Lower lobe of right lung (tissue), 2 donors: ENCODE data around the gene GRIK2. TPM values are rescaled to one million over a fixed set of nuclear protein-coding genes. Genes with fewer than 3 reads are reported as not detected.

Experiments
- ATAC-seq, 2 donors: fragments of 200-7000 bp; cut with Tn5 transposase; one replicate each; pipeline ENCODE4 v1.9.1; 2020 to 2022; ENCODE audit warnings: mild to moderate bottlenecking in 2 of 2, moderate library complexity in 2 of 2
- DNase-seq: peaks from one replicate; pipeline ENCODE4 v3.0.0-alpha.2; 2020
- H3K27ac ChIP-seq: fragments of 200-600 bp; one replicate; pipeline ENCODE4 v1.8.0; 2022
- H3K27me3 ChIP-seq: fragments of 200-600 bp; one replicate; pipeline ENCODE4 v1.8.0; 2022; ENCODE audit warnings: low read depth
- H3K36me3 ChIP-seq: fragments of 200-600 bp; one replicate; pipeline ENCODE4 v1.8.0; 2022; ENCODE audit warnings: mild to moderate bottlenecking
- H3K4me1 ChIP-seq: fragments of 200-600 bp; one replicate; pipeline ENCODE4 v1.8.0; 2022
- H3K4me3 ChIP-seq: fragments of 200-600 bp; one replicate; pipeline ENCODE4 v1.8.0; 2022; ENCODE audit warnings: mild to moderate bottlenecking
- H3K9me3 ChIP-seq: fragments of 200-600 bp; one replicate; pipeline ENCODE4 v1.8.0; 2022
- CTCF ChIP-seq: fragments of 200-600 bp; IDR thresholded peaks from one replicate; pipeline ENCODE4 v1.8.0; 2022; ENCODE audit warnings: antibody characterized with exemption, mild to moderate bottlenecking
- intact Hi-C: fragments of 100-400 bp; cut with DNase I; formaldehyde crosslinking; loops from one replicate; pipeline ENCODE4 v1.11.0; 2022
- total RNA-seq: library from RNA; stranded (reverse); fragmentation: NEBNext Ultra II Directional; extraction: Animal tissue kit (Norgen Biotek cat#: 25700); gene quantifications from one replicate; pipeline ENCODE4 v1.2.1, GENCODE V29; 2021
- donor health status: DM: no; HTN: yes; CAD: no; lungs with severe emphysema.

The GRIK2 gene
- total RNA-seq, 1 donor from 2014 or later = 0.62 TPM

GRCh38 chr6:101550451-101550850, 156.9 kb downstream of the GRIK2 start:
- intact Hi-C loops = no loop called here
- ATAC-seq (no peak), DNase-seq (no peak)
- Histone ChIP-seq H3K36me3 (no peaks in the 10 kb centered on the region), H3K4me3 (no peak overlapping the region), H3K4me1 (no peaks in the 10 kb centered on the region), H3K27me3 (no peaks in the 10 kb centered on the region), H3K9me3 (no peaks in the 10 kb centered on the region), H3K27ac (no peak overlapping the region)
- no peak for TF ChIP-seq CTCF

- H3K36me3 ChIP-seq = no peaks in the 10 kb centered on the region
- no peaks in the 10 kb centered on the region for H3K4me1 ChIP-seq
- DNase-seq (no peak), ATAC-seq (no peak)
- H3K27ac ChIP-seq = no peak overlapping the region
- TF ChIP-seq CTCF = no peak
- H3K9me3 ChIP-seq = no peaks in the 10 kb centered on the region
- H3K4me3 ChIP-seq = no peak overlapping the region
- no peaks in the 10 kb centered on the region for H3K27me3 ChIP-seq
- intact Hi-C loops = no loop called here
These were observed 160.7 kb downstream of the GRIK2 start for GRCh38 chr6:101554231-101554630.

GRCh38 chr6:101558712-101559111, 165.2 kb downstream of the GRIK2 start:
- Histone ChIP-seq H3K36me3 (no peaks in the 10 kb centered on the region), H3K27ac (no peak overlapping the region), H3K27me3 (no peaks in the 10 kb centered on the region), H3K4me1 (no peaks in the 10 kb centered on the region), H3K4me3 (no peak overlapping the region), H3K9me3 (no peaks in the 10 kb centered on the region)
- ATAC-seq (no peak), DNase-seq (no peak)
- TF ChIP-seq CTCF = no peak
- intact Hi-C loops = no loop called here

GRCh38 chr6:101572627-101573026, 179.1 kb downstream of the GRIK2 start:
- no peak overlapping the region for H3K27ac ChIP-seq
- no peaks in the 10 kb centered on the region for H3K9me3 ChIP-seq
- no peak for TF ChIP-seq CTCF
- no peak for DNase-seq
- no peaks in the 10 kb centered on the region for H3K27me3 ChIP-seq
- H3K4me3 ChIP-seq = no peak overlapping the region
- H3K4me1 ChIP-seq = no peaks in the 10 kb centered on the region
- ATAC-seq = no peak
- intact Hi-C loops = no loop called here
- H3K36me3 ChIP-seq = no peaks in the 10 kb centered on the region

- no peaks in the 10 kb centered on the region for H3K4me1 ChIP-seq
- TF ChIP-seq CTCF = no peak
- DNase-seq (no peak), ATAC-seq (no peak)
- intact Hi-C loops = no loop called here
- no peaks in the 10 kb centered on the region for H3K9me3 ChIP-seq
- H3K4me3 ChIP-seq = no peak overlapping the region
- H3K27me3 ChIP-seq = no peaks in the 10 kb centered on the region
- H3K27ac ChIP-seq = no peak overlapping the region
- no peaks in the 10 kb centered on the region for H3K36me3 ChIP-seq
These were observed 183.6 kb downstream of the GRIK2 start for GRCh38 chr6:101577091-101577490.

- no peaks in the 10 kb centered on the region for H3K4me1 ChIP-seq
- ATAC-seq (no peak), DNase-seq (no peak)
- no peak overlapping the region for H3K4me3 ChIP-seq
- H3K36me3 ChIP-seq = no peaks in the 10 kb centered on the region
- H3K27ac ChIP-seq = no peak overlapping the region
- H3K27me3 ChIP-seq = no peaks in the 10 kb centered on the region
- no peak for TF ChIP-seq CTCF
- intact Hi-C loops = no loop called here
- no peaks in the 10 kb centered on the region for H3K9me3 ChIP-seq
These were observed 184.8 kb downstream of the GRIK2 start for GRCh38 chr6:101578306-101578705.
